KOPT-K1 (cell line): ENCODE measurements around the gene RAB3IL1.
"Not testable (repeated sequence)": the region's sequence is repeated elsewhere in the genome, so short reads cannot be mapped to it uniquely, and the experiment has no call there.

Source experiments
- H3K27ac ChIP-seq: fragments of 200-600 bp; sonication (generic); 2 replicates; pipeline ENCODE4 v1.5.1; 2016; ENCODE audit warnings: antibody characterized with exemption, mild to moderate bottlenecking, low read depth, low read length; ENCODE audit not compliant: poor library complexity, severe bottlenecking
- H3K36me3 ChIP-seq: fragments of 200-600 bp; sonication (generic); 2 replicates; pipeline ENCODE4 v1.5.1; 2017; ENCODE audit warnings: antibody characterized with exemption, mild to moderate bottlenecking, low read length, moderate library complexity; ENCODE audit not compliant: insufficient read depth
- H3K9me3 ChIP-seq: fragments of 200-600 bp; sonication (generic); 2 replicates; pipeline ENCODE4 v1.5.1; 2017; ENCODE audit warnings: antibody characterized with exemption, low read length, mild to moderate bottlenecking; ENCODE audit not compliant: insufficient read depth, poor library complexity, severe bottlenecking

Gene RAB3IL1, protein sequence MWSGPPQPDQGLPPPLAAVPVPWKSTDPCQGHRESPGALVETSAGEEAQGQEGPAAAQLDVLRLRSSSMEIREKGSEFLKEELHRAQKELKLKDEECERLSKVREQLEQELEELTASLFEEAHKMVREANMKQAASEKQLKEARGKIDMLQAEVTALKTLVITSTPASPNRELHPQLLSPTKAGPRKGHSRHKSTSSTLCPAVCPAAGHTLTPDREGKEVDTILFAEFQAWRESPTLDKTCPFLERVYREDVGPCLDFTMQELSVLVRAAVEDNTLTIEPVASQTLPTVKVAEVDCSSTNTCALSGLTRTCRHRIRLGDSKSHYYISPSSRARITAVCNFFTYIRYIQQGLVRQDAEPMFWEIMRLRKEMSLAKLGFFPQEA

DNA sequence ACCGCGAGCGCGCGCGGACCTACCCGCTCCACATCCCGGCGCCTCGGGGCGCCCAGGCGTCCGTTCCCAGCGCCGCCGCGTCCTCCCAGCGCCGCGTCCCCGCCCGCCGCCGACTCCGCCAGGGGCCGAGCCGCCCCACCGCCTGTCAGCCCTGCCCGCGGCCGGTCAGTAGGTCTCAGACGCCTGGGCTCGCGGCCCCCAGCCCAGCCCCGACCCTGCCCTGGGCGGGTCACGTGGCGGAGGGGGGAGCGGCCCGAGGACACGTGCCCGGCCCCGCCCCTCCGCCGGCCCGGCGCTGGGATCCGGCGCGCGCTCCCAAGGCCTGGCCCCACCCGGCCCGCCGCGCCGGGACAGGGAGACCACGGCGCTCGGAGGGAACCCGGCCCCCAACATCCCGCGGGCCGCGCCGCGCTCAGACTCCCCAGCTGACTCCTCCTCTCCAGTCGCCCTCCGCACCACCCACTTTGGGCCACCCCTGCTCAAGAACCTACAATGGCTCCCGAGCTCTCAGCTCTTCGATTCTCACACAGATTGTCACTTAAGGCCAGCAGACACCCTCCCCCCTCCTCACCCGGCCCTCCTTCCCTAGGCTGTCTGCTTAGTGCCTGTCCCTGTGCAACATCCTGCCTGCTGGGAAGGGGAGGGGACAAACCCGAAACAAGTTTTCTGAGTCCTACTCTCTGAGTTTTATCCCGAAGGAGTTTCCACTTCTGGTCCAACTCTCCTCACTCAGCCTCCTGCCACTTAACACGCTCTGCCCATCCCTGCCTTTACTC, at the start of gene RAB3IL1:
Gene RAB3IL1 (minus strand): TSS at position 233 of the 776 bp plus-strand sequence. CDS start 199 bp downstream, at position 34.
- no peaks in the 10 kb centered on the region for H3K36me3 ChIP-seq
- H3K9me3 ChIP-seq = no peaks in the 10 kb centered on the region
- H3K27ac ChIP-seq = no peak within 1 kb of the TSS

DNA sequence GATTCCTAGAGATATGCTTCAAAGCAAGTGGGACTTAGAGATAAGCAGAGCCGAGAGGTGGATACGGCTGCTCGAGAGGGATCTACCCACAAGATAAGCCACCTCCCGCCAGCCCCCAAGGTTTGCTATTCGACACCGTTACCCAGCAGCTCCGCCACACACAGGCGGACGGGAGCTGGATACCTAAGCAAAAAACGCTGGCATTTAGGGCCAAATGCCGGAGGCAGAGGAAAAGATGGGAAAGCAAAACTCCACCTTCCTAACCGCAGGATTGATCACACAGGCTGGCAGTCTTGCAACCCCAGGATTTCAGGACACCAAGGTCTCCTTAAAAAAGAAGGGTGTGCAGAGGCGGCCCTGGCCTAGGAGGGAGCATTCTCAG, 49.4 kb upstream of the RAB3IL1 start:
- Histone ChIP-seq H3K9me3 (no peaks in the 10 kb centered on the region), H3K36me3 (peaks cover 47% of the 10 kb centered on the region), H3K27ac (peak overlapping the region; percentile 92)

DNA sequence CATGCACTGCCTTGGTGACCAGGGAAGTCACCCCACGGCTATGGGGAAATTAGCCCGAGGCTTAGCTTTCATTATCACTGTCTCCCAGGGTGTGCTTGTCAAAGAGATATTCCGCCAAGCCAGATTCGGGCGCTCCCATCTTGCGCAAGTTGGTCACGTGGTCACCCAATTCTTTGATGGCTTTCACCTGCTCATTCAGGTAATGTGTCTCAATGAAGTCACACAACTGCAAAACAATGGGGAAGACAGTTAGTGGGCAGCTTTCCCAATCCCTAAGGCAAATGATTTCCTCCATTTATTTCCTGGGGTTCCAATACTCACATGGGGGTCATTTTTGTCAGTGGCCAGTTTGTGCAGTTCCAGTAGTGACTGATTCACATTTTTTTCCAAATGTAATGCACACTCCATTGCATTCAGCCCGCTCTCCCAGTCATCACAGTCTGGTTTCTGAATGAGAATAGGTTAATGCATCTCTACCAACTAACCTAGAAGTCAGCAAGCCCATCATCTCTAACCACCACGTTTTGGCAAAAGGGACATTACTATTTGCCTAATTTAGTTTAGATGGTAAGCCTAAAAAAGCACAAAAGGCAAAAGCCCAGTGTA, 47.4 kb upstream of the RAB3IL1 start:
- not testable (repeated sequence) for H3K9me3 ChIP-seq, H3K27ac ChIP-seq

GRCh38 chr11:61964058-61964665, 46.8 kb upstream of the RAB3IL1 start:
- Histone ChIP-seq H3K27ac (no peak overlapping the region), H3K36me3 (peaks cover 47% of the 10 kb centered on the region), H3K9me3 (no peaks in the 10 kb centered on the region)

More for the DNA sequence above, 47.4 kb upstream of the RAB3IL1 start:
- peaks cover 47% of the 10 kb centered on the region for H3K36me3 ChIP-seq

GRCh38 chr11:61963282-61964057, 46.1 kb upstream of the RAB3IL1 start:
- Histone ChIP-seq H3K36me3 (peaks cover 47% of the 10 kb centered on the region), H3K27ac (no peak overlapping the region), H3K9me3 (no peaks in the 10 kb centered on the region)

GRCh38 chr11:61963016-61963281, 45.6 kb upstream of the RAB3IL1 start:
- H3K27ac ChIP-seq = no peak overlapping the region
- H3K36me3 ChIP-seq = peaks cover 47% of the 10 kb centered on the region

GRCh38 chr11:61962213-61963015, 45.0 kb upstream of the RAB3IL1 start:
- Histone ChIP-seq H3K36me3 (peaks cover 47% of the 10 kb centered on the region), H3K9me3 (no peaks in the 10 kb centered on the region), H3K27ac (no peak overlapping the region)

More at GRCh38 chr11:61963016-61963281, 45.6 kb upstream of the RAB3IL1 start:
- H3K9me3 ChIP-seq = no peaks in the 10 kb centered on the region

- H3K9me3 ChIP-seq = no peaks in the 10 kb centered on the region
- peaks cover 45% of the 10 kb centered on the region for H3K36me3 ChIP-seq
- H3K27ac ChIP-seq = no peak overlapping the region
Measured at GRCh38 chr11:61961570-61962212, 44.3 kb upstream of the RAB3IL1 start.

DNA sequence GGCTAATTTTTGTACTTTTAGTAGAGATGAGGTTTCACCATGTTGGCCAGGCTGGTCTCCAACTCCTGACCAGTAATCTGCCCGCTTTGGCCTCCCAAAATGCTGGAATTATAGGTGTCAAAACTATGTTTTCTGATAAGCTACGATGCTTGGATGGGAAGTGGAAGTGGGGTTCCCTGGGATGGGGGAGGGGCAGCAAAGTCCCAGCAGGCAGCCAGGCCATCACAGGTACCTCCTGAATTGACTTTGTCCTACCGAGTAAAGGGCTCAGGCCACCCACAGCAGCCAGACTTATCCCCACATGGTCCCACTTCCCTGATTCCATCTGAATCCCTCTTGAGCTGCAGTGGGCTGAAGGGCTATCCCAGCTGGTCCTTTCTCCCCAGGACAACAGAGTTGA, 43.2 kb upstream of the RAB3IL1 start:
- H3K36me3 ChIP-seq = peaks cover 33% of the 10 kb centered on the region
- no peaks in the 10 kb centered on the region for H3K9me3 ChIP-seq
- no peak overlapping the region for H3K27ac ChIP-seq

DNA sequence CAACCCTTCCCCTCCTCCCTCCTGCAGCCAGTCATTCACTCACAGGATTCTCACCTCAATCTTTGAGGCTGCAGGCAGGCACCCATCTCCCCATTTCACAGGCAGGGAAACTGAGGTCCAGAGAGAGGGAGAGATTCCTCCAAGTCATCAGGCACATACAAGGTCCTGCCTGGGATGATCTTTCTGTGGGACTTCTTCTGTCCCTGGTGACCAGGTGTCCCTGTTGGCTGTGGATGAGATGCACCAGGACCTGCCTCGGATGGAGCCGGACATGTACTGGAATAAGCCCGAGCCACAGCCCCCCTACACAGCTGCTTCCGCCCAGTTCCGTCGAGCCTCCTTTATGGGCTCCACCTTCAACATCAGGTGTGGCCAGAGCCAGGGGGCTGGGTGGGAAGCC, 42.3 kb upstream of the RAB3IL1 start:
- H3K36me3 ChIP-seq = peaks cover 24% of the 10 kb centered on the region
- no peaks in the 10 kb centered on the region for H3K9me3 ChIP-seq

GRCh38 chr11:61959114-61959513, 41.7 kb upstream of the RAB3IL1 start:
- Histone ChIP-seq H3K36me3 (peaks cover 19% of the 10 kb centered on the region), H3K27ac (no peak overlapping the region), H3K9me3 (no peaks in the 10 kb centered on the region)

More for the DNA sequence above, 42.3 kb upstream of the RAB3IL1 start:
- no peak overlapping the region for H3K27ac ChIP-seq

DNA sequence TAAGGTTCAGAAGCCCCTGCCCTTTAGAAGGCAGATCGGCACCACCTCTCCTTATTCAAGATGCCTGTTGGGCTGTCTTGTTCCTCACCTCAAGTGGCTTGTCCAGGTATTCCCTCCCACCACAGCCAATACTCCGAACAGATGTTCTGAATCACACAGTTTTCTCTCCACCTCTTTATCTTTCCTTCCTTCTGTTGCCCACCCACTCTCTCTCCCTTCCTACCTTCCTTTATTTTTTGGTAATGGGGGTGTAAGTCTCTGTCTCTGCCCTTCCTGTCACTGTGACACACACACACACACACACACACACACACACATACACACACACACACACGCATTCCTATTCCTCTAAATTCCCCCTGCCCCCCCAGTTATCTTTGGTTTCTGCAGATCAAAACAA, 41.2 kb upstream of the RAB3IL1 start:
- Histone ChIP-seq H3K27ac (no peak overlapping the region), H3K36me3 (peaks cover 14% of the 10 kb centered on the region)

GRCh38 chr11:61957021-61957770, 39.8 kb upstream of the RAB3IL1 start:
- Histone ChIP-seq H3K36me3 (no peaks in the 10 kb centered on the region), H3K9me3 (no peaks in the 10 kb centered on the region), H3K27ac (no peak overlapping the region)

More for the DNA sequence above, 41.2 kb upstream of the RAB3IL1 start:
- H3K9me3 ChIP-seq = no peaks in the 10 kb centered on the region
